Measurements from ENCODE around the gene GLIS1. TPM values are rescaled to one million over a fixed set of nuclear protein-coding genes. Genes with fewer than 3 reads are reported as not detected.

GLIS1 gene
- total RNA-seq, 1 donor from 2014 or later = not detected

DNA sequence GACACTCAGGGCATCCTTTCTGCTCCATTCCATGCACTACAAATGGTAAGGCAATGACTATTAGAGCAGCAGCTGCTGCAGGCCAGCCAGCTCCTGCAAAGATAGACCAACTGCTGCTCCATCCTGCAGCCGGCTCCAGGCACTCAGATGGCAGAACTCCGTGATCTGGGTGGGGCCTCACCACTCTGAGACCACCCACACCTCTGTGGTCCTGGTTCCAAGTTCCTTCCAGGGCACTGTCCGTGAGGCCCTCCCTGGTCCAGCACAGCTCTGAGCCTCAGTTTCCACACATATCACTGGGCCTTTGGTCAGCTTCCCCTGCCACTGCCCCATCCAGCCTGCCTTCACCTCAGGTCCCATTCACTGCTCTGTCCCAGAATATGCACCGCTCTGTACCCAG is 165.0 kb downstream of the GLIS1 start:
- intact Hi-C loops (cut with DNase I) = no loop called here
- no peak for DNase-seq (ENCODE audit: low spot score in 2 of 2)
- Histone ChIP-seq H3K36me3 (no peaks in the 10 kb centered on the region), H3K27me3 (no peaks in the 10 kb centered on the region), H3K27ac (no peak overlapping the region), H3K4me3 (no peak overlapping the region), H3K9me3 (no peaks in the 10 kb centered on the region), H3K4me1 (no peaks in the 10 kb centered on the region)
- no peak for TF ChIP-seq CTCF (IDR thresholded peaks at IDR 0.05)

- Histone ChIP-seq H3K27me3 (no peaks in the 10 kb centered on the region), H3K4me1 (no peaks in the 10 kb centered on the region), H3K9me3 (no peaks in the 10 kb centered on the region), H3K4me3 (no peak overlapping the region), H3K36me3 (no peaks in the 10 kb centered on the region), H3K27ac (no peak overlapping the region)
- no peak for DNase-seq (ENCODE audit: low spot score in 2 of 2)
- TF ChIP-seq CTCF (IDR thresholded peaks at IDR 0.05) = no peak
- intact Hi-C loops (cut with DNase I) = no loop called here
Measured at GRCh38 chr1:53573522-53573921, 165.4 kb downstream of the GLIS1 start.

DNA sequence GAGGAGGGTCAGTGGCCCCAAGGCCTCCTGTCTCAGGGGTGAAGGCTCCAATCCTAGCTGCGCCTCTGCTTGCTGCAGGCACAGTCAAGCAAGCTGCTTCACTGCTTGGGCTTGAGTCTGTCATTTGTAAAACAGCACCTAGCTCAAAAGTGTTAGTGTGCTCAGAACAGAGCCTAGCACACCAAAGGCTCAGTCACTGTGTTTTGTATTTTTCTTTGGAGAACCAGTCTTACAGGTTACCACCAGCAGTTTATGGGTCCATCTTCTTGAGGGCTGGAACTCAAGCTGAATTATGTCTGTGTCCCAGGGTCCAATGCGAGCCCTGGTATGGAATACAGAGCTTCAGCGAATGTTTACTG is 166.2 kb downstream of the GLIS1 start:
- no peak for DNase-seq (ENCODE audit: low spot score in 2 of 2)
- Histone ChIP-seq H3K4me3 (no peak overlapping the region), H3K36me3 (no peaks in the 10 kb centered on the region), H3K27me3 (no peaks in the 10 kb centered on the region), H3K9me3 (no peaks in the 10 kb centered on the region), H3K27ac (no peak overlapping the region), H3K4me1 (no peaks in the 10 kb centered on the region)
- intact Hi-C loops (cut with DNase I) = no loop called here
- no peak for TF ChIP-seq CTCF (IDR thresholded peaks at IDR 0.05)

- TF ChIP-seq CTCF (IDR thresholded peaks at IDR 0.05) = no peak
- H3K4me1 ChIP-seq = no peaks in the 10 kb centered on the region
- H3K9me3 ChIP-seq = peaks cover 0 to 4% of the 10 kb centered on the region in 2 donors
- DNase-seq (ENCODE audit: low spot score in 2 of 2) = no peak
- intact Hi-C loops (cut with DNase I) = no loop called here
- H3K27ac ChIP-seq = no peak overlapping the region
- H3K36me3 ChIP-seq = no peaks in the 10 kb centered on the region
- H3K4me3 ChIP-seq = no peak overlapping the region
- H3K27me3 ChIP-seq = no peaks in the 10 kb centered on the region
Measured at GRCh38 chr1:53572065-53572814, 166.7 kb downstream of the GLIS1 start.

DNA sequence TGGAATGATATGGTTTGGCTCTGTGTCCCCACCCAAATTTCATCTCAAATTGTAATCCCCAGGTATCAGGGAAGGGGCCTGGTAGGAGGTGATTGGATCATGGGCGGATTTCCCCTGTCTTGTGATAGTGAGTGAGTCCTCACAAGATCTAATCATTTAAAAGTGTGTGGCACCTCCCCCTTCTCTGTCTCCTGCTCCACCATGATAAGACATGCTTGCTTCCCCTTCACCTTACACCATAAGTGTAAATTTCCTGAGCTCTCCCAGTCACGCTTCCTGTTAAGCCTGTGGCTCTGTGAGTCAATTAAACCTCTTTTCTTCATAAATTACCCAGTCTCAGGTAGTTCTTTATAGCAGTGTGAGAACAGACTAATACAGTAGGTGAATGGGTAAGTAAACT is 170.4 kb downstream of the GLIS1 start:
- Histone ChIP-seq H3K9me3 (peaks cover 0 to 5% of the 10 kb centered on the region in 2 donors), H3K36me3 (no peaks in the 10 kb centered on the region), H3K27me3 (no peaks in the 10 kb centered on the region), H3K4me1 (no peaks in the 10 kb centered on the region), H3K27ac (no peak overlapping the region), H3K4me3 (no peak overlapping the region)
- DNase-seq (ENCODE audit: low spot score in 2 of 2) = no peak
- TF ChIP-seq CTCF (IDR thresholded peaks at IDR 0.05) = no peak
- intact Hi-C loops (cut with DNase I) = no loop called here

- H3K4me3 ChIP-seq = no peak overlapping the region
- no peak overlapping the region for H3K27ac ChIP-seq
- DNase-seq (ENCODE audit: low spot score in 2 of 2) = no peak
- H3K4me1 ChIP-seq = no peaks in the 10 kb centered on the region
- no peaks in the 10 kb centered on the region for H3K36me3 ChIP-seq
- TF ChIP-seq CTCF (IDR thresholded peaks at IDR 0.05) = no peak
- intact Hi-C loops (cut with DNase I) = no loop called here
- H3K27me3 ChIP-seq = no peaks in the 10 kb centered on the region
- H3K9me3 ChIP-seq = peaks cover 0 to 5% of the 10 kb centered on the region in 2 donors
Measured at GRCh38 chr1:53567851-53568250, 171.1 kb downstream of the GLIS1 start.
